Uterus (tissue), 2 donors: Measurements from ENCODE around the gene SYT12.

Experiments used
- POLR2A ChIP-seq, 2 donors: fragments of 450-650 bp; IDR thresholded peaks; one replicate each; pipeline ENCODE4 v1.6.1; 2016; ENCODE audit warnings: antibody characterized with exemption in 2 of 2, mild to moderate bottlenecking in 1 of 2, moderate library complexity in 1 of 2
- TF ChIP-seq, protein P1 (sequence below), 4 experiments: fragments of 200-600 bp in 2 of 4; fragments of 450-650 bp in 2 of 4; sonication (generic) in 2 of 4; IDR thresholded peaks; one replicate each; pipeline ENCODE4 v1.5.1; 2016 to 2019; ENCODE audit warnings: antibody characterized with exemption in 4 of 4, mild to moderate bottlenecking in 2 of 4, moderate library complexity in 1 of 4

DNA sequence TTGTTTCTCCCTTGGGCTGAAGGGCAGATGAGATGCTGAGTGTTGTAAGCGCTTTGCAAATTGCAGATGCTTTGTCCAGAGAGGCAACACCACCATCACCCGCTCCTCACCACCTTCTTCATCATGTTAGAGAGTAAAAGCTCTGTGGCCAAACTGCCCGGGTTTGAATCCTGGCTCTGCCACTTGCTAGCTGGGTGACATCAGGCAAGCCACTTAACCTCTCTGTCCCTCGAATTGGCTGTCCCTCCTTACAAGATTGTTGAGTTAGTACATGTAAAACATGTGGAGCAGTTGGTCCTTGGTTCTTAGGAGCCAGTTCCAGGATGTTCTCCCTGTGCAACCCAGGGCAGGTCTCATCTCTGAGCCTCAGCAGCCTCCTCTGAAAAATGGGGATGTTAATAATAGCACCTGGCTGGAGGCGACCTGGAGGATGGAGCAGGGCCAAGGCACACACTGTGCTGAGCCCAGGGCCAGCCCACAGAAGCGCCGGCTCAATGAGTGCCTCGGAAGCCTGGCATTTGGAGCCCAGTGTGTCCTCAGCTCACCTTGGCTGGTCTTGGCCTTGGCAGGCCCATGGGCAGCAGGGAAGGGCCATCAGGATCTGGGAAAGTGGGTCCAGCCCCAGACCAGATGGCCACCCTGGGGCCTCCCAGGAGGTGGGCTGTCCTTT, 37.3 kb upstream of the SYT12 start:
- TF ChIP-seq, protein P1, sequence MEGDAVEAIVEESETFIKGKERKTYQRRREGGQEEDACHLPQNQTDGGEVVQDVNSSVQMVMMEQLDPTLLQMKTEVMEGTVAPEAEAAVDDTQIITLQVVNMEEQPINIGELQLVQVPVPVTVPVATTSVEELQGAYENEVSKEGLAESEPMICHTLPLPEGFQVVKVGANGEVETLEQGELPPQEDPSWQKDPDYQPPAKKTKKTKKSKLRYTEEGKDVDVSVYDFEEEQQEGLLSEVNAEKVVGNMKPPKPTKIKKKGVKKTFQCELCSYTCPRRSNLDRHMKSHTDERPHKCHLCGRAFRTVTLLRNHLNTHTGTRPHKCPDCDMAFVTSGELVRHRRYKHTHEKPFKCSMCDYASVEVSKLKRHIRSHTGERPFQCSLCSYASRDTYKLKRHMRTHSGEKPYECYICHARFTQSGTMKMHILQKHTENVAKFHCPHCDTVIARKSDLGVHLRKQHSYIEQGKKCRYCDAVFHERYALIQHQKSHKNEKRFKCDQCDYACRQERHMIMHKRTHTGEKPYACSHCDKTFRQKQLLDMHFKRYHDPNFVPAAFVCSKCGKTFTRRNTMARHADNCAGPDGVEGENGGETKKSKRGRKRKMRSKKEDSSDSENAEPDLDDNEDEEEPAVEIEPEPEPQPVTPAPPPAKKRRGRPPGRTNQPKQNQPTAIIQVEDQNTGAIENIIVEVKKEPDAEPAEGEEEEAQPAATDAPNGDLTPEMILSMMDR (IDR thresholded peaks at IDR 0.05) = no peak
- TF ChIP-seq POLR2A (IDR thresholded peaks at IDR 0.05) = no peak
